Measurements from ENCODE around the gene ZFP62. TPM values are rescaled to one million over a fixed set of nuclear protein-coding genes. Genes with fewer than 3 reads are reported as not detected.

Gene ZFP62
- total and polyA plus RNA-seq, 2 of the 4 experiments (the other 2 are of a cell fraction) = 8.2 to 20.3 TPM

- no peak for ATAC-seq (ENCODE audit: low read depth)
- Histone ChIP-seq H2BK15ac (ENCODE audit: low read depth, low read length) (no peak overlapping the region), H2AK9ac (replicated peaks; ENCODE audit: low read depth, low read length, poor library complexity) (no peak overlapping the region), H4K5ac (ENCODE audit: low read depth, low read length) (no peak overlapping the region), H3K9me1 (ENCODE audit: insufficient read depth, low read length) (peaks cover 4% of the 10 kb centered on the region; the same call in 1 of the 2 replicates), H3K4me1 (ENCODE audit: control insufficient read depth, insufficient read depth, low read length) (peaks cover 14% of the 10 kb centered on the region), H3K18ac (ENCODE audit: low read depth, low read length) (no peak overlapping the region), H3K27me3 (ENCODE audit: control insufficient read depth, insufficient read depth, low read length) (no peaks in the 10 kb centered on the region), H4K91ac (ENCODE audit: insufficient read depth, low read depth, low read length) (no peak overlapping the region), H4K8ac (ENCODE audit: low read depth in 2 of 2, low read length in 2 of 2) (no peak overlapping the region), H2BK5ac (ENCODE audit: low read depth, low read length, poor library complexity, severe bottlenecking) (no peak overlapping the region), H4K20me1 (ENCODE audit: insufficient read depth, low read length) (no peaks in the 10 kb centered on the region), H3K56ac (ENCODE audit: extremely low read depth, insufficient read depth, low read length) (no peak overlapping the region), H3K79me1 (ENCODE audit: low read depth in 1 of 2, low read length in 2 of 2) (peaks cover 4 to 12% of the 10 kb centered on the region in 2 experiments), H3K23ac (ENCODE audit: low read depth, low read length) (no peak overlapping the region), H2BK120ac (ENCODE audit: low read depth, low read length) (no peak overlapping the region), H3K9ac (ENCODE audit: low read depth, low read length) (no peak overlapping the region), H3K36me3 (ENCODE audit: control insufficient read depth, insufficient read depth, low read length) (no peaks in the 10 kb centered on the region), H2BK20ac (ENCODE audit: low read depth, low read length) (no peak overlapping the region), H3K14ac (replicated peaks; ENCODE audit: low read depth, low read length) (no peak overlapping the region), H3K4ac (ENCODE audit: low read depth, low read length) (no peak overlapping the region), H2AK5ac (ENCODE audit: low read depth, low read length) (no peak overlapping the region), H3K9me3 (ENCODE audit: control insufficient read depth, insufficient read depth, low read length) (no peaks in the 10 kb centered on the region), H3K4me2 (ENCODE audit: low read depth, low read length) (no peak overlapping the region), H3K4me3 (ENCODE audit: insufficient read depth, low read depth, low read length) (no peak overlapping the region), H3K27ac (ENCODE audit: insufficient read depth, low read length) (no peak overlapping the region), H2AFZ (replicated peaks; ENCODE audit: low read length, poor library complexity) (peak overlapping the region; percentile 46)
- ChIA-PET POLR2A (ENCODE audit: unreplicated experiment) (no interaction called here), CTCF (no interaction called here)
- TF ChIP-seq FOS (IDR thresholded peaks at IDR 0.05; ENCODE audit: low read depth, low read length) (no peak), RAD21 (IDR thresholded peaks at IDR 0.05; ENCODE audit: low read length) (no peak), MAZ (IDR thresholded peaks at IDR 0.05; ENCODE audit: borderline replicate concordance, low read depth, low read length) (no peak), MAFK (IDR thresholded peaks at IDR 0.05; ENCODE audit: low read depth, low read length) (no peak), RCOR1 (IDR thresholded peaks at IDR 0.05; ENCODE audit: insufficient replicate concordance, low read length) (no peak), MXI1 (IDR thresholded peaks at IDR 0.05; ENCODE audit: borderline replicate concordance, low read depth, low read length) (no peak), RFX5 (IDR thresholded peaks at IDR 0.05; ENCODE audit: low read depth, low read length) (no peak), NFE2L2 (IDR thresholded peaks at IDR 0.05; ENCODE audit: low read depth, low read length) (no peak), SMC3 (IDR thresholded peaks at IDR 0.05; ENCODE audit: low read depth, low read length) (no peak), ELK1 (IDR thresholded peaks at IDR 0.05; ENCODE audit: borderline replicate concordance, low read depth, low read length) (no peak), CEBPB (IDR thresholded peaks at IDR 0.05; ENCODE audit: low read depth, low read length) (no peak), CTCF (conservative IDR thresholded peaks at IDR 0.05; ENCODE audit: low read depth, low read length) (no peak), BHLHE40 (IDR thresholded peaks at IDR 0.05; ENCODE audit: low read depth, low read length) (no peak)
- dilution Hi-C loops (cut with HindIII; ENCODE audit: low sequenced_read_pairs, unreplicated experiment) = no loop called here
- no peak for DNase-seq
- intact Hi-C loops (cut with micrococcal nuclease) = no loop called here
- in situ Hi-C loops (cut with MboI; ENCODE audit: low sequenced_read_pairs) = no loop called here
- no TSS peak for BruUV-seq (replicated peaks)
- 57% methylated on average over 2 of the region's 9 CpGs; no CpG with 5 or more reads in 1 of the 2 experiments for WGBS, 2 experiments (ENCODE audit: extremely low coverage in 2 of 2, insufficient read length in 1 of 2)
Observed at GRCh38 chr5:180815293-180815917, 45.7 kb downstream of the ZFP62 start.

All from IMR-90 (cell line).